HG02852 (cell line): ENCODE data around the gene SLC35E1.
A peak's percentile ranks its signal among the peaks of the same experiment; 100 is the strongest.
"Not testable (repeated sequence)": the region's sequence is repeated elsewhere in the genome, so short reads cannot be mapped to it uniquely, and the experiment has no call there.

Source experiments
- ATAC-seq: cut with Tn5 transposase; IDR thresholded peaks from one replicate; pipeline ENCODE4 v1.9.1; 2021; ENCODE audit warnings: mild to moderate bottlenecking, moderate library complexity; ENCODE audit not compliant: unreplicated experiment

SLC35E1 gene

GRCh38 chr19:16551902-16552301, 20.3 kb downstream of the SLC35E1 start:
- ATAC-seq, result not testable (repeated sequence)

- no peak for ATAC-seq
These were observed 23.3 kb downstream of the SLC35E1 start for GRCh38 chr19:16548956-16549355.

GRCh38 chr19:16544473-16545231, 27.6 kb downstream of the SLC35E1 start:
- ATAC-seq, result no peak

- not testable (repeated sequence) for ATAC-seq
These were observed 28.5 kb downstream of the SLC35E1 start for GRCh38 chr19:16543734-16544133.

GRCh38 chr19:16542910-16543472, 29.2 kb downstream of the SLC35E1 start:
- ATAC-seq, result no peak

GRCh38 chr19:16542045-16542909, 29.9 kb downstream of the SLC35E1 start, which contains the start of gene CHERP:
TSS of gene CHERP (minus strand) at chr19:16542437. CDS start at chr19:16542378, 59 bp downstream.
- ATAC-seq, result peak; percentile 72

- ATAC-seq, result no peak
These were observed 30.6 kb downstream of the SLC35E1 start for GRCh38 chr19:16541526-16542044.

GRCh38 chr19:16540948-16541347, 31.3 kb downstream of the SLC35E1 start:
- ATAC-seq, result no peak

GRCh38 chr19:16537111-16537510, 35.1 kb downstream of the SLC35E1 start:
- no peak for ATAC-seq

- no peak for ATAC-seq
These were observed 36.1 kb downstream of the SLC35E1 start for GRCh38 chr19:16536130-16536529.

GRCh38 chr19:16535381-16535780, 36.8 kb downstream of the SLC35E1 start:
- no peak for ATAC-seq

- no peak for ATAC-seq
These were observed 39.6 kb downstream of the SLC35E1 start for GRCh38 chr19:16532440-16533234.

- no peak for ATAC-seq
These were observed 40.9 kb downstream of the SLC35E1 start for GRCh38 chr19:16531380-16531669.

- ATAC-seq, result no peak
These were observed 41.5 kb downstream of the SLC35E1 start for GRCh38 chr19:16530540-16531379.

- ATAC-seq, result no peak
These were observed 42.6 kb downstream of the SLC35E1 start for GRCh38 chr19:16529466-16530144.

- no peak for ATAC-seq
These were observed 44.2 kb downstream of the SLC35E1 start for GRCh38 chr19:16527971-16528521.

- ATAC-seq, result no peak
These were observed 44.8 kb downstream of the SLC35E1 start for GRCh38 chr19:16527334-16527935.

GRCh38 chr19:16525751-16526481, 46.3 kb downstream of the SLC35E1 start:
- ATAC-seq, result no peak
